Measurements from ENCODE around the gene GLG1.
A peak's percentile ranks its signal among the peaks of the same experiment; 100 is the strongest.
"Not testable (repeated sequence)": the region's sequence is repeated elsewhere in the genome, so short reads cannot be mapped to it uniquely, and the experiment has no call there.

GLG1 gene

DNA sequence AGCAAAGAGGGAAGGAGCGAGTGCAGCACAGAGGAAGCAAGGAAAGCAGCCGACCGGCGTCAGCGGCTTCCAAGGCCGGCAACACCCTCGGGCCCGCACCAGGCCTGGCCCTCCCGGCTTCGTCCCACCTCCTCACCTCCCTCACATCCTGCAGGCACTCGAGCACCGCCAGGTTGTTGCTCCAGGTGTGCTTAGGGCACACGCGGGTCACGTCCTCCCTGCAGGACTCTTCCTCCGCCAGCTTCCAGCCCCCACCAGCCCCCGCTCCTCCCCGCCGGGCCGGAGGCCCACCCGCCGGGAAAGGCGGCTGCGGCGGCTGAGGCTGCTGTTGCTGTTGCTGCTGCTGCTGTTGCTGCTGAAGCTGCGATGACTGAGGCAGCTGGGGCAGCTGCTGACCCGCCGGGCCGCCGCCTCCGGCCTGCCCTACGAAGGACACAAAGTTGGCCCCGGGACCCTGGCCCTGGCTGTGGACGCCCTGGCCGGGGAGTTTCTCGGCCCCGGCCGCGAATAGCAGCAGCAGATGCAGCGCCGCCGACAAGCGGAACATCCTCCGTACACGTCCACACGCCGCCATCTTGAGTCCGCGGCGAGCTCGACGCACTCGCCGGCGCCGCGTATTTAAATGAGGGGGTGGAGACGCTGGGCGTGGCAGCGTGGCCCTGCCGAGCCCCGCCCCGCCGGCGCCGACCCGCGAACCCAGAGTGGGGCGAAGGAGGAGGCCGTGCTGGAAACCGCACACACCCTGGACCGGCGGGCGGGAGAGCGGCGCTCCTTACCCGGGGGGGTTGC lies at the start of gene GLG1:
Gene GLG1, minus strand, starts transcription at position 594 of the 789 bp plus-strand sequence. Its CDS starts 20 bp downstream, at position 574.
- DNase-seq (peak; percentile 91), ATAC-seq (ENCODE audit: insufficient read depth, low read depth) (peak; percentile 89)
- Histone ChIP-seq H3K79me2 (ENCODE audit: insufficient read depth, low read length) (peaks cover 43% of the 10 kb centered on the region), H3K27me3 (ENCODE audit: insufficient read depth, low read length, poor library complexity) (no peaks in the 10 kb centered on the region), H3K9me3 (ENCODE audit: insufficient read depth, low read length, severe bottlenecking) (no peaks in the 10 kb centered on the region), H3K36me3 (ENCODE audit: insufficient read depth, low read length) (no peaks in the 10 kb centered on the region; the same call in 1 of the 2 replicates), H3K4me2 (ENCODE audit: insufficient read depth, low read length) (peak within 1 kb of the TSS; percentile 77), H3K27ac (ENCODE audit: low read length) (peak within 1 kb of the TSS; percentile 74), H3K4me1 (ENCODE audit: insufficient read depth, low read length) (peaks cover 50% of the 10 kb centered on the region), H2AFZ (ENCODE audit: low read depth, low read length) (peak within 1 kb of the TSS; percentile 96), H3K9ac (ENCODE audit: low read depth, low read length) (peak within 1 kb of the TSS; percentile 89), H3K4me3 (ENCODE audit: low read depth in 1 of 2, low read length in 2 of 2) (peak within 1 kb of the TSS; percentile 87 to 90), H4K20me1 (ENCODE audit: insufficient read depth, low read length) (peaks cover 13% of the 10 kb centered on the region; the same call in 1 of the 2 replicates)
- no peak for TF ChIP-seq EZH2 (IDR thresholded peaks at IDR 0.05; ENCODE audit: borderline replicate concordance, low read depth, low read length, severe bottlenecking)
- TF ChIP-seq, protein P1, sequence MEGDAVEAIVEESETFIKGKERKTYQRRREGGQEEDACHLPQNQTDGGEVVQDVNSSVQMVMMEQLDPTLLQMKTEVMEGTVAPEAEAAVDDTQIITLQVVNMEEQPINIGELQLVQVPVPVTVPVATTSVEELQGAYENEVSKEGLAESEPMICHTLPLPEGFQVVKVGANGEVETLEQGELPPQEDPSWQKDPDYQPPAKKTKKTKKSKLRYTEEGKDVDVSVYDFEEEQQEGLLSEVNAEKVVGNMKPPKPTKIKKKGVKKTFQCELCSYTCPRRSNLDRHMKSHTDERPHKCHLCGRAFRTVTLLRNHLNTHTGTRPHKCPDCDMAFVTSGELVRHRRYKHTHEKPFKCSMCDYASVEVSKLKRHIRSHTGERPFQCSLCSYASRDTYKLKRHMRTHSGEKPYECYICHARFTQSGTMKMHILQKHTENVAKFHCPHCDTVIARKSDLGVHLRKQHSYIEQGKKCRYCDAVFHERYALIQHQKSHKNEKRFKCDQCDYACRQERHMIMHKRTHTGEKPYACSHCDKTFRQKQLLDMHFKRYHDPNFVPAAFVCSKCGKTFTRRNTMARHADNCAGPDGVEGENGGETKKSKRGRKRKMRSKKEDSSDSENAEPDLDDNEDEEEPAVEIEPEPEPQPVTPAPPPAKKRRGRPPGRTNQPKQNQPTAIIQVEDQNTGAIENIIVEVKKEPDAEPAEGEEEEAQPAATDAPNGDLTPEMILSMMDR (IDR thresholded peaks at IDR 0.05; ENCODE audit: borderline replicate concordance, extremely low read depth, low read length, poor library complexity, severe bottlenecking) = peak; percentile 5

DNA sequence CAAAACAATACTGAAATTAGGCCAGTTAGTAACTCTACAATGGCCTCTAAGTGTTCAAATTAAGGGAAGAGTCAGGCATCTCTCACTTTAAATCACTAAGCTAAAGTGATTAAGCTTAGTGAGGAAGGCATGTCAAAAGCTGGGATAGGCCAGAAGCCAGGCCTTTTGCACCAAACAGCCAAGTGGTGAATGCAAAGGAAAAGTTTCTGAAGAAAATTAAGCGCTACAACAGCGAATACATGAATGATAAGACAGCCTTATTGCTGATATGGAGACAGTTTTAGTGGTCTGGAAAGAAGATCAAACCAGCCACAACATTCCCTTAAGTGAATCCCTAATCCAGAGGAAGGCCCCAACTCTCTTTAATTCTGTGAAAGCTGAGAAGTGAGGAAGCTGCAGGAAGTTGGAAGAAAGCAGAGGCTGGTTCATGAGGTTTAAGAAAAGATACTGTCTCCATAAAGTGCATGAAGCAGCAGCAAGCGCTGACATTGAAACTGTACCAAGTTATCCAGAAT lies 47.7 kb upstream of the GLG1 start:
- H3K4me3 ChIP-seq (ENCODE audit: low read depth in 1 of 2, low read length in 2 of 2) = no peak overlapping the region
- H3K4me2 ChIP-seq (ENCODE audit: insufficient read depth, low read length) = peak overlapping the region; percentile 1; the same call in 1 of the 2 replicates
- H3K27ac ChIP-seq (ENCODE audit: low read length) = no peak overlapping the region
- peaks cover 43% of the 10 kb centered on the region for H3K4me1 ChIP-seq (ENCODE audit: insufficient read depth, low read length)
- TF ChIP-seq, protein P1 (IDR thresholded peaks at IDR 0.05; ENCODE audit: borderline replicate concordance, extremely low read depth, low read length, poor library complexity, severe bottlenecking) = no peak
- TF ChIP-seq EZH2 (IDR thresholded peaks at IDR 0.05; ENCODE audit: borderline replicate concordance, low read depth, low read length, severe bottlenecking) = no peak
- H2AFZ ChIP-seq (ENCODE audit: low read depth, low read length) = no peak overlapping the region
- no peak overlapping the region for H3K9ac ChIP-seq (ENCODE audit: low read depth, low read length)
- no peaks in the 10 kb centered on the region for H3K9me3 ChIP-seq (ENCODE audit: insufficient read depth, low read length, severe bottlenecking)
- peaks cover 96% of the 10 kb centered on the region for H3K36me3 ChIP-seq (ENCODE audit: insufficient read depth, low read length)
- peaks cover 99% of the 10 kb centered on the region for H3K79me2 ChIP-seq (ENCODE audit: insufficient read depth, low read length)
- DNase-seq (no peak), ATAC-seq (ENCODE audit: insufficient read depth, low read depth) (no peak)
- no peaks in the 10 kb centered on the region for H3K27me3 ChIP-seq (ENCODE audit: insufficient read depth, low read length, poor library complexity)
- H4K20me1 ChIP-seq (ENCODE audit: insufficient read depth, low read length) = peaks cover 99% of the 10 kb centered on the region

DNA sequence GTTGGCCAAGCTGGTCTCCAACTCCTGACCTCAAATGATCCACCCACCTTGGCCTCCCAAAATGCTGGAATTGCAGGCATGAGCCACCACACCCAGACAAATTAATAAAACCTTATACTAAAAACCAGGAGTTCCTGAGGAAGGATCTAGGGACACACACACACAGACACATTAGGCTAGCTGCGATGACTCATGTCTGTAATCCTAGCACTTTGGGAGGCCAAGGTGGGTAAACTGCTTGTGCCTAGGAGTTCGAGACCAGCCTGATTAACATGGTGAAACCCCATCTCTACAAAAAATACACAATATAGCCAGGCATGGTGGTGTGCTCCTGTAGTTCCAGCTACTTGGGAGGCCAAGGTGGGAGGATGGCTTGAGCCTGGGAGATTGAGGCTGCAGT lies 46.0 kb upstream of the GLG1 start:
- H3K27ac ChIP-seq (ENCODE audit: low read length); H3K4me3 ChIP-seq (ENCODE audit: low read depth in 1 of 2, low read length in 2 of 2); H3K27me3 ChIP-seq (ENCODE audit: insufficient read depth, low read length, poor library complexity); H3K9me3 ChIP-seq (ENCODE audit: insufficient read depth, low read length, severe bottlenecking); ATAC-seq (ENCODE audit: insufficient read depth, low read depth); H3K9ac ChIP-seq (ENCODE audit: low read depth, low read length); DNase-seq; H3K4me2 ChIP-seq (ENCODE audit: insufficient read depth, low read length); H2AFZ ChIP-seq (ENCODE audit: low read depth, low read length): not testable (repeated sequence)
- Histone ChIP-seq H4K20me1 (ENCODE audit: insufficient read depth, low read length) (peaks cover 93% of the 10 kb centered on the region), H3K79me2 (ENCODE audit: insufficient read depth, low read length) (peaks cover 99% of the 10 kb centered on the region), H3K4me1 (ENCODE audit: insufficient read depth, low read length) (peaks cover 26% of the 10 kb centered on the region), H3K36me3 (ENCODE audit: insufficient read depth, low read length) (peaks cover 96% of the 10 kb centered on the region)

DNA sequence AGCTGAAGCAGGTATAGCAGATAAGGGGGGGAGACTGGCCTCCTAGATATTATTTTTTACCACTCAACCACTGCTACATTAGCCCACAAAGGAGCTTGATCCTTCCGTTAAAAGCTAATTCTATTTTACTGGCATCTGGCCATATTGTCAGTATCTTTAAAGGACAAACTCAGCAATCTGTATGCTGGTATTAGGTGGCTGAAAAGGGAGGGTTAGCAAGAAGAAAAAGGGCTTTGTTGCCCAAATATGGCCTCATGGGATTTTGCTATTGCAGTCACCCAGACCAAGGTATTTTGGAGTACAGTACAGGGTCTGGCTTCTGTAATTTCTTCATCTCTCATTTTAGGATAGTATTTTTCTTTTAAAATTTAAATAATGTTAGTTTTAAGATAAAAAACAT lies 45.3 kb upstream of the GLG1 start:
- Histone ChIP-seq H3K4me2 (ENCODE audit: insufficient read depth, low read length) (no peak overlapping the region), H3K79me2 (ENCODE audit: insufficient read depth, low read length) (peaks cover 99% of the 10 kb centered on the region), H4K20me1 (ENCODE audit: insufficient read depth, low read length) (peaks cover 93% of the 10 kb centered on the region), H2AFZ (ENCODE audit: low read depth, low read length) (no peak overlapping the region), H3K27ac (ENCODE audit: low read length) (no peak overlapping the region), H3K27me3 (ENCODE audit: insufficient read depth, low read length, poor library complexity) (no peaks in the 10 kb centered on the region), H3K9ac (ENCODE audit: low read depth, low read length) (no peak overlapping the region), H3K4me1 (ENCODE audit: insufficient read depth, low read length) (peaks cover 22% of the 10 kb centered on the region), H3K36me3 (ENCODE audit: insufficient read depth, low read length) (peaks cover 96% of the 10 kb centered on the region), H3K9me3 (ENCODE audit: insufficient read depth, low read length, severe bottlenecking) (no peaks in the 10 kb centered on the region), H3K4me3 (ENCODE audit: low read depth in 1 of 2, low read length in 2 of 2) (no peak overlapping the region)
- DNase-seq = no peak
- no peak for TF ChIP-seq EZH2 (IDR thresholded peaks at IDR 0.05; ENCODE audit: borderline replicate concordance, low read depth, low read length, severe bottlenecking)
- TF ChIP-seq, protein P1 (IDR thresholded peaks at IDR 0.05; ENCODE audit: borderline replicate concordance, extremely low read depth, low read length, poor library complexity, severe bottlenecking) = no peak
- no peak for ATAC-seq (ENCODE audit: insufficient read depth, low read depth)

All from DND-41 (cell line).